Measurements from ENCODE around the gene ASB13.

GRCh38 chr10:5694573-5694972 lies 28.2 kb upstream of the ASB13 start:
- TF ChIP-seq CTCF (conservative IDR thresholded peaks at IDR 0.05; ENCODE audit: low read depth in 2 of 2) (no peak), EZH2 (IDR thresholded peaks at IDR 0.05; ENCODE audit: low read depth, unreplicated experiment) (no peak), EZH2phosphoT487 (IDR thresholded peaks at IDR 0.05; ENCODE audit: unreplicated experiment) (no peak), POLR2AphosphoS5 (IDR thresholded peaks at IDR 0.05; ENCODE audit: low read depth) (no peak), CREB1 (CRISPR knock-in tag; IDR thresholded peaks at IDR 0.05; ENCODE audit: low read depth) (no peak), ETS1 (IDR thresholded peaks at IDR 0.05) (no peak), NANOG (IDR thresholded peaks at IDR 0.05; ENCODE audit: borderline replicate concordance) (no peak), JUNB (IDR thresholded peaks at IDR 0.05; ENCODE audit: unreplicated experiment) (no peak), REST (IDR thresholded peaks at IDR 0.05; ENCODE audit: unreplicated experiment) (no peak), ZNF114 (CRISPR knock-in tag; IDR thresholded peaks at IDR 0.05) (no peak), STAT1 (IDR thresholded peaks at IDR 0.05; ENCODE audit: unreplicated experiment) (no peak), ZNF462 (CRISPR knock-in tag; IDR thresholded peaks at IDR 0.05) (no peak), ZNF331 (CRISPR knock-in tag; IDR thresholded peaks at IDR 0.05; ENCODE audit: low read depth) (no peak)

Measured in GM23338 (cell line).